ENCODE measurements around the gene MARCHF3.
"Not testable (repeated sequence)": the region's sequence is repeated elsewhere in the genome, so short reads cannot be mapped to it uniquely, and the experiment has no call there.

Gene MARCHF3

DNA sequence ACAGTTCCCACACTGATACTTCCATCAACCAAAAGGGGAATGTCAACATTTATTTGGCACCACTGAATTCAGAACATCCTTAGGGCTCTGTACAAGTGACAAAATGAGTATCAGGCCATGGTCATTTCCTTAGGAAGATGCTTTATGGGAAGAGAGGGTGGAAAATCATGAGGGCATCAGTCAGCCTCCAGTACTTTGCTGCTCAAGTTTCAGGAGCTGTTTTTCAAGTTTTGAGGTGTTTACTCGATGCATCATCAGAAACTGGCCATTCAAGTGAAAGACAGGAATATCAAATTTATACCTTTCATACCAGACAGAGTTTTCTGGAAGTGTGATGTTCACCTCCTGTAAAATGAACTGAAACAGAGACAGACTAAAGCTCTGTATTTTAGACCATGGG lies 21.2 kb upstream of the MARCHF3 start:
- no peak for DNase-seq (ENCODE audit: low spot score)

DNA sequence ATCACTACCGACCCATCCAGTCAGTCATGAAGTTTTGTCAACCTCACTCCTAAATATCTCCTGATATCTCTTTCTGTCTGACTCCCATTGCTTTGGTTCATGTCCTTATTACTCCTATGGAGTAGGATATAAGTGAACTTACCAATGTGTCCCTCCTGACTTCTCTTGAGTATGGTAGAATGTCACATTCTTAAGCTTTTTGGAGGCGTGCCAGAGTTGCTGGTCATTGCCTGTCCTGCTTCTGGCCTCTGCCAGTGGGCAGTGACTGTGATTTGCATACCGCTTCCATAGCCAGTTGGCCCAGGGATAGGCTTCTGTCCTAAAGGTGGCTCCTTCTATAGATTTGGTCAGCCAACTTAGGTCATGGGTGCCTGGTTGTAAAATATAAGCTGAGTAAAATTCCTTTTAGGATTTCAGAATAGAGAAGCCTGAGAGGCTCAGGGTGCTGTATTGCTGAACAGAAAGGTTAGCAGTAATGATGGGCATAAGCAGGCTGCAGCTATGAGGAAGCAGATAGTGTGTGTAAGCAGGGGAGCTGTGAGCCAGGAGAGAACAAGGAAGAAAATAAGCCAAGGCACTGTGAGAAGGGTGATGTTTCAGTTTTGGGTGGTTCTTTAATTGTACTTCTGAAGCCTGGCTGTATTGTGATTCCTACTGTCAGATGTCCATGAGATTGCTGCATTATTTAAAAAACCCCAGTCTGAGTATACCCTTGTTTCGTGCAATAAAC lies 16.1 kb upstream of the MARCHF3 start:
- no peak for DNase-seq (ENCODE audit: low spot score)

DNA sequence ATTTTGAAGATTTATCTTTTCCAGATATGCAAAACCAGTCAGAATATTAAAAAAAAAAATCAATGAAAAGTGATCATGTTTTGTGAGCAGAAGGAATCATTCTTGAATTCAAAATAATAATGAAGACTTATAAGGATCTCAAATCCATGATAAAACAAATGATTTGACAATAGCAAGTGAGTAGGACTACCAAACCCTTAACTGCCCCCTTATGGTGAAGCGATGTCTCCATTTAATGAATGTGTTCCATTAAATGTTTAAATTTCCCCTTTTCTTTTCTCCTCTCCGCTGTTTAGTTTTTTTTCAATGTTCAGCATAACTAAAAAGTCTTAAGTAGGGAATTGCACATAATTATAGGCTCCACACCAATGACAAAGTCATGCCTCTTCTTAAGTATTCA lies 12.2 kb upstream of the MARCHF3 start:
- no peak for DNase-seq (ENCODE audit: low spot score)

DNA sequence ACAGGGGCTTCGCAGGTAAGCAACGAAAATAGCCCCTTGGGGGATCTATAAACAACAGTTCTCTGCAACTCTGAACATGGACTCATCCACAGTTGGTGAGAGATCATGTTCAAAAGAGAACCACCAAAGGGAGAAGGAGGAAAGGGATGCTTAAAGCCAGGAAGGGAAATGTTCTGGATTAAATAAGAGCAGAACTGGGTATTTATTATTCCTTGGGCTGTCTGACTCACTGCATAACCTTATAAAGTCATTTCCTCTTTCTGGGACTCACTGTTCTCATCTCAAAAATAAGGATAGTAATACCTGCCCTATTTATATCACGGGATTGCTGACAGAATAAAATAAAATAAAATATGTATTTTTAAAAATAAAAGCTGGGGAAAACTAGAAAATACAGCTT lies 11.2 kb upstream of the MARCHF3 start:
- DNase-seq (ENCODE audit: low spot score), result no peak

DNA sequence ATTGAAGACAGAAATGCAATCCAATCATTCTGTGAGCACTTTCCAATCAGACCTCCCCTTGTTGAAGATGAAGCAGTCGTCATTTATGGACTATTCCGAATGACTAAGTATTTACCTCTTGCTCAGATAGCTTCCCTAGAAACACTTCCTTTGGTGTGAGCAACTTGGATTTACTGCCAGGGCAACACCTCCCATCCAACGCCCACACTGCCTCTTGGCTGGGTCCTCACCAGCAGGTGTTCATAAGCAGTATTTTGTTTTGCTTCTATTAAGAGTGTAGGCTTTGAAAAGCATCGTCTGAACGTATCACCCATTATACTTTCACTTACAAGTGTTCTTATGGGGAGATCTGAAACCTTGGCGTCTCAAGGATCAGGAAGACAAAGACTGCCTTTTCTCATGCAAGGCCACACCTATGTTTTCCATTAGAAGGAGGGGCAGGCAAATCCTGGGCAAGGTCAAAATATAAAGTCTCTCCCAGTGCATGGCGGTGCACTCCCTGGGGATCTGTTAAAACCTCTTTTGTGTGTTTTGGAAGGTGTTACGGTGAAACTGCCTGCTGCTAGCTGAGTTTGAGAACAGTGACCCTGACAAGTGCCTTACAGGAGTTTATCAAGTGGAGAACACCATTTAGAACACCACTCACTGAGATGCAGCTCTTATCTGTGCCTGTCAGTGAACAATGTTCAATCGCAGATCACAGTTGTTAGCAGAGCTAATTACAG lies 10.6 kb upstream of the MARCHF3 start:
- DNase-seq (ENCODE audit: low spot score), result no peak

DNA sequence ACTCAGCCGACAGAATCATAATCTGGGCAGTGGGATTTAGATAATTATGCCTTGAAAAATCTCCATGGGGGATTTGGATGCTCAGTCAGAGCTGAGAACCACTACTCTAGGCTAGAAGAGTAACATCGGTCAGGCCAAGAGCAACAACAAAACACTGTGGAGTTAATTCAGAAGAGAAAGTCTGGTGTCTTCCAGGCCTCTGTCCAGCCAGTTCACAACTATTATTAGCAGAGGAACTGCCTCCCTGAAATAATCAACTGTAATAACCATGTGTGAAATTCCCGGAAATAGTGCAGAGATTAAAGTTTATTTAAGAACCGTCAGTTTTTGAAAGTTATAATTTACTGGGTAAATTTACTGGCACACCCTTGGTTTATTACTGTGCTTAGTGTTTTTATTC lies 8.2 kb upstream of the MARCHF3 start:
- DNase-seq (ENCODE audit: low spot score), result no peak

DNA sequence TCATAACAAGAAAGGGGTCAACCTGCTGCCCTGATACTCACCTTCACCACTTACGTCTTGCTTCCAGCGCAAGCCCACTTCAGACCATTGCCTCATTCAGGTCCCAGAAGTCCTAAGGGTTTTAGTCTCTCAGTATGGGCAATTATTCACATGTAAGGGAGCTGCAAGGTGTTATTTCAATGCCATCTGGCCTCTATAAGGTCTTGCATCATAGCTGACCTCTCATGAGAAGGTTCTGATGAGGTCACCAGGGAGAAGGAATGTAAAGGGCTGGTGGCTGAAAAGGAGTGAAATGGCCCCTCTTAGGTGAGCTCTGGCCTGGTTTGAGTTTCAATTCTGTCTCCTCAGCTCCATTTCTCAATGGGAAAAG lies 1.5 kb upstream of the MARCHF3 start:
- no peak for DNase-seq (ENCODE audit: low spot score)

DNA sequence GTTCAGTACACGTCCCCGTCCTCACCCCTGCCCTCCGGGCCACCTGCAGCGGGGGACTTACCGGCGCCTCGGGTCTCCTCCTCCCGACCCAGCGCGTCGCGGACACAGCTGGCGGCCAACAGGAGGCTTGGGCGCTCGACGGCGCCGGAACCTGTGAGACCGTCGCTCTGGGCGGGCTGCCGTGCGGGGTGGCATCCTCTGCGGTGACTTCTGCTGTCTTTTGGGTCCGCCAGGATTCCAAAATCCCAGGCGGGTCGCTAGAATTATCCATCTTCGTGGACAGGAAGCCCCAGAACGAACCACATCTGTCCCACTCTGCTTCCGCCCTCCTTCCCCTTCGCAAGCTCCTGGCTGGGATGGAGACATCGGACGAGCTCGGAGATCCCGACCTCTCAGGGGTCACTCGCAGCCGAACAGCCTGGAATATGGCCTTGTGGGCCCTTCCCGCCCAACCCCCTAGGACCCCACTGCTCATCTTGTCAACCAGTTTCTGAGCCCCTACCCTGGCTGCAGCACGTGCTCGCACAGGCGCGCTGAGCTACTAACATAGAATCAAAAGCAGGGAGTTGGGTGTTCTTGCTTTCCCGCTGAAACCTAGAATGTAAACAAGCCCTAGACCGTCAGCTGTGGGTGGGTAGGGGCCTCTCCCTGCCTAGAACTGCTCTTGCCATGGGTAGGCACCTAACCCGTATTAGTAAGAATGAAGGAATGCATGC lies 947 bp upstream of the MARCHF3 start:
- no peak for DNase-seq (ENCODE audit: low spot score)

DNA sequence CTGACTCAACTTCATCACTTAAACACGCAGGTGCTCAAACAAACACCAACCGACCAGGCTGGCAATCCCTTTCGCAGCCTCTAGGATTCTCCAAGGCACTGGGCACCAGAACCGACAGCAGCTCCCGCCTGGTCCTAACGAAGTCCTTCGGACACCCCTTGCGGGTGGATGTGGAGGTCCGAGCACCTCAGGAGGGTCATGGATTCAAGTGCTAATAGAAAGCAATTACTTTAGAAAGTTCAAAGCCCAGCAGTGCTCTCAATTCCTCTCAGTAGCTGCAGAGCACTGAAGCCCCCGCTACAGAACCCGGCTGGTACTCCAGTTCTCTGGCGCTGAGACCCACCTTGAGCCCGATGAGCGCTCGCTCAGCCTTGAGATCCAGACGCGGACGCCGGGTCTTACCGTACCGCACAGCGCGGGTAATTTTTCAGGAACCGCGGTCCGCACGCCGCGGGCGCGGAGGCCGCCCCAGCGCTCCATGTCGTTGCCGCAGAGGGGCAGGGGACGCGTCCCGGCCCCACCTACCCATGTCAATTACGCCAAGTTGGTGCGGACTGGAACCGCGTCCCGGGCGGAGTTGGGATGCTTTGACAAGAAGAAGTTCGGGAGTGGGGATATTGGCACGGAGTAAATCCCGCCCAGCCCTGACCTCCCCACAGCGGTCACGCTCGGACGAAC lies 638 bp downstream of the MARCHF3 start:
- peak; percentile 71 for DNase-seq (ENCODE audit: low spot score)

DNA sequence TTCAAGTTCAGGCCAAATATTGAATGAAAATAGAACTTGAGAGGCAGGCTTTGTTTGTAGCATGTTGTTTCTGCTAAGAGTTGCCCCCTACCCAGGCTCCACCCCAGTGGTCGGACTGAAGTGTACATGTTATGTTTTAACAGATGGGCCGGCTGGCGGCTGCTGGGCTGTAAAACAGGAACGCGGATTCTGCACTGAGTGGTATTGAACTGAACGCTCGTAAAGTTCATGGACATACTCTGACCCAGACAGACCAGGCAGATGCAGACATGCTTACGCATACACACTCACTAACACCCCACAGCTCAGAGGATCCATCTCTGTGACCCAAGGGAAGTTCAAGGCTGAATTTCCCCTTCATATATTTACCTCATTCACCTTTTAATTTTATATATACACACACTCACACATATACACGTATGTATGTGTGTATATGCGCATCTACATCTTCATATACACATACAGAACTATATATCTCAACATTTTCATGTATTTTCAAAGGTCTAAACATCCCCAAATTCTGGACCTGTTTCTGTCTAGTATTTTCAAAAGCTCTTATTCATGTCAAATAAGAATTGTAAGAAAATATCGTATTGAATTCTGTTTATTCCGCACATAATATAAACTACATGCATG lies 1.4 kb downstream of the MARCHF3 start:
- no peak for DNase-seq (ENCODE audit: low spot score)

DNA sequence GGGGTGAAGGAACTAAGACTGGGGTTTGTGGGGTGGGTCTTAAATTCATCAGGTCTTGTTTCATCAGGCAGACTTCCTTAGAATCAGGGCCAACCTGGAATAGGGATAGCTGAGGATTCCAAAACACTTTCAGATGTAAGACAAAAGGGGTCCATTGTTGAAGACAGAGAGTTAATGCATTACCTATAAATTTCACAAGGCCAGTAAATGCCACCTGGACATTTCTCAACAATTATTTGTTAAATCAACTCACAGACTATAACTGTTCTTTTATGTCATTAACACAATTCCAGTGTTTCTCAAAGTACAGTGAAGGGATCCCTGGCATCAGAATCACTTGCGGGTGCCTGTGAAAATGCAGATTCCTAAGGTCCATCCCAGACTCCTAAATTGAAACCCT lies 2.8 kb downstream of the MARCHF3 start:
- DNase-seq (ENCODE audit: low spot score), result no peak

DNA sequence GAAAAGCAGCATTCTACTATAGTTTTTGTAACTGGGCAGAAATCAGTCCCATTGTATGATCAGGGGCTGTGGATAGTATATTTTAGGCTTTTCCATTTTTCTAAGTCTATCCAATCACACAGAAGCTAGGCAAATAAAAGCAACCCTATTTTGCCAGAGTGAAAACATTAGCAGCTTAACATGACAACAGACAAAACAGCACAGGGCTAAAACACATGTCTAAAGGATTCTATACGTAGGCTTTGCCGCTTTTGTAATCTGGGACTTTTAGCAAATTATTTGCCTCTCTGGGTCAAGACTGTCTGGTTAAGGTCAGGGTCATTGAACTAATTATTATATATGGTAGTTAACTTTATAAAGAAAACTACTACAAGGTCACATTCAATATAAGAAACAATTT lies 4.2 kb downstream of the MARCHF3 start:
- no peak for DNase-seq (ENCODE audit: low spot score)

DNA sequence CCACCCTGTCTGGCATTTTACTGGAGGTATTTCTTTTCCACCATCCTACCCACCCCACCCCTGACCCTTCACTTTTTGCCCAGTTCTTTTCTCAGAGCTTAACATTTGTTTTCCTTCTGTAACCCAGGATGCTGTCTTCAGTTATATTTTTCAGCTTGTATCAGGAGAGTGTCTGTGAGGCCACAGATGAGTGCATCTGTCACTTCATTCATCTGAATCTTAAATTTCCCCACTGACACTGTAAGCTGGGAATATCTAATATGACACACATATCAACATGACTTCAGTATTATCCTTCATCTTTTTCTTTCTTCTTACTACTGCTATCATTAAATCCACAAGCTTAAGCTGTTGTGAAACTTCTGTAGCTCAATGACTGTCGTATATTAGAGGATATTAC lies 4.9 kb downstream of the MARCHF3 start:
- DNase-seq (ENCODE audit: low spot score), result no peak

DNA sequence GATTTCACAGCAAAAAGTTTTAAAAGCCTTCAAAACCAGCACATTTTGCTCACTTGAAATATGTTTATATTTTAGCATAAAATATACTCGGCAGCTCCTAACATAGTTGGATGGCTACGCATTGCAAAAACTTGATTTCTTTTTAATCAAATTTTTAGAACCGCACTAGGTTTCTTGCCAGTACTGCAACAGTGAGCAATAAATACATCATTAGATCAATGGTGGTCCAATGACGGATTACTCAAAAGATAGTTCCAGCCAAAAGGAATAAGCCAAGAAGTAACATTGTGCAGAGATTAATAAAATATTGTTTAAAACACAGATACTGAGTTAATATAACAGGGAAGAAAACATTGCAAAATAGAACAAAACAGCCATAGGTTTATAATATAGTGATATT lies 5.5 kb downstream of the MARCHF3 start:
- no peak for DNase-seq (ENCODE audit: low spot score)

DNA sequence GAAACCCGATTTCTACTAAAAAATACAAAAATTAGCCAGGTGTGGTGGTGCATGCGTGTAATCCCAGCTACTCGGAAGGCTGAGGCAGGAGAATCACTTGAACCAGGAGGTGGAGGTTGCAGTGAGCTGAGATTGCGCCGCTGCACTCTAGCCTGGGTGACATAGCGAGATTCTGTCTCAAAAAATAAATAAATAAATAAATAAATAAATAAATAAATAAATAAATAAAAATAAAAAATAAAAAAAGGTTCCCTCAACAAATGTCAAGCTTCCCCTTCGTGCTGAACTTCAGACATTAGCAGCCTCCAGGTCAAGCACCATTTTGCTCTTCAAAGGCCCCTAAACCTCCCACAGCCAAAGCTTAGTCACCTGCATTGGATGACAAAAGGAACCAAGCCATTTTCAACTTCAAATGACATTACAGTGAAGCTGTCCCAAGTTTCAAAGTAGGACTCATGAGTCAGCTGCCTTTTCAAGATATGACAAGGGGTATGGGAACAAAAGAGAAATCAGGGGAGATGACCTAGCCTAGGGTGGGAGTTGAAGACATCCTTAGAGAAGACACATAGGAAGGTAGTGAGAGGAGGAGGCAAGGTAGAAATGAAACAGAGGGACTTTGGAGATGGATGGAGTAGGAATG lies 6.7 kb downstream of the MARCHF3 start:
- not testable (repeated sequence) for DNase-seq (ENCODE audit: low spot score)

DNA sequence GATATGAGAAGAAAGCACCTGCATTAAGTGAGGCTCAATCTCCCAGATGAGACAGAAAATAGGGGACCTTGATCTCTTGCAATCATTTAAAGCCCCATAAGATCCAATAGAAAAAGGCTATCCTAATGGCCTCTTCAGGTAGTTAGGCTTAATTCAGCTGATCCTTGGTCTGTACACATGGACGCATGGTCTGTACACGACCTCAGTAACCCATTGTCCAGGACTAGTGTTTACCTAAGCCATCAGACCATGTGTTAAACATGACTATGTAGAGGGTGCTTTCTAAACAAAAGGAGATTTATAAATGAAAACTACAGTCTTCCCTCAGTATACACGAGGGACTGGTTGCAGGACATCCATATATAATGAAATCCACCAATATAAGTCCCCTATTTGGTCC lies 7.5 kb downstream of the MARCHF3 start:
- DNase-seq (ENCODE audit: low spot score), result no peak

DNA sequence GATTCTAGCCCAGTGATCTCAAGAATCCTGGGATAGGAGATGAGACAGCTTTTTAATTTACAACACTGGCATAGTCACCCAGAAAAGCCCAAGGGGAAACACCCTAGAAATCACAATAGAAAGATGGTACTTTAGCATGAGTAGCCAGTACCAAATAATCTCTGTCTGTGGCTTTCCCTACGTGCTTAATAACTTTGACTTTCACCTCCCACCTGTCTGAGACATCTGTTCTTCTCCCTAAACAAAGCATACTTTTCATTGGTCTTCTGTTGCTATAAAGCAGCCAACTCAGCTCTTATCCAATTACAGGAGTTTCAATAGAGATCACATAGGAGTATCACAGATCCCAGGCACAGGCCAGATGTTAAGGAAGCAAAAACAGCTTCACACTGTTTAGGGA lies 10.4 kb downstream of the MARCHF3 start:
- no peak for DNase-seq (ENCODE audit: low spot score)

DNA sequence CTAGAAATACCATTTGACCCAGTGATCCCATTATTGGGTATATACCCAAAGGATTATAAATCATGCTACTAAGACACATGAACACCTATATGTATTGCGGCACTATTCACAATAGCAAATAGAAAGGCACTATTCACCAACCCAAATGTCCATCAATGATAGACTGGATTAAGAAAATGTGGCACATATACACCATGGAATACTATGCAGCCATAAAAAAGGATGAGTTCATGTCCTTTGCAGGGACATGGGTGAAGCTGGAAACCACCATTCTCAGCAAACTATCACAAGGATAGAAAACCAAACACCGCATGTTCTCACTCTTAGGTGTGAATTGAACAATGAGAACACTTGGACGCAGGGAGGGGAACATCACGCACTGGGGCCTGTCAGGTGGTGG lies 13.6 kb downstream of the MARCHF3 start:
- DNase-seq (ENCODE audit: low spot score), result not testable (repeated sequence)

DNA sequence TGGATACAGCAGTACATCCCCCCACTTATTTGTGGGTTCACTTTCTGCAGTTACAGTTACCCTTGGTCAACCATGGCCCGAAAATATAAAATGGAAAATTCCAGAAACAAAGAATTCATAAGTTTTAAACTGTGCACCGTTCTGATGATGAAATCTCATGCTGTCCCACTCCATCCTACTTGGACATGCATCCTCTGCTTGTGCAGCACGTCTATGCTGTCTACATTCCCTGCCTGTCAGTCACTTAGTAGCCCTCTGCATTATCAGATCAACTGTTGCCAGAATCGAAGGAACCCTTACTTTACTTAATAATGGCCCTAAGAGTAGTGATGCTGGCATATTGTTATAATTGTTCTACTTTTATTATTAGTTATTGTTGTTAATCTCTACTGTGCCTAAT lies 14.6 kb downstream of the MARCHF3 start:
- DNase-seq (ENCODE audit: low spot score), result no peak

DNA sequence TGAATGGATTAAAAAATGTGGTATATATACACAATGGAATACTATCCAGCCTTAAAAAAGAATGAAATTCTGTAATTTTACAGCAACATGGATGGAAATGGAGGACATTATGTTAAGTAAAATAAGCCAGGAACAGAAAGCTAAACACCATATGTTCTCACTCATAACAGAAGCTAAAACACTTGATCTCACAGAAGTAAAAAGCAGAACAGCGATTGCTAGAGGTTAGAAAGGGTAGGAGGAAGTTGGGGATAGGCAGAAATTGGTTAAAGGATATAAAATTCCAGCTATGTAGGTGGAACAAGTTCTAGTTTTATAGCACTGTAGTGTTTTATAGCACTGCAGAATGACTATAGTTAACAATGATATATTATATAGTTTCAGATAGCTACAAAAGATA lies 15.8 kb downstream of the MARCHF3 start:
- no peak for DNase-seq (ENCODE audit: low spot score)

DNA sequence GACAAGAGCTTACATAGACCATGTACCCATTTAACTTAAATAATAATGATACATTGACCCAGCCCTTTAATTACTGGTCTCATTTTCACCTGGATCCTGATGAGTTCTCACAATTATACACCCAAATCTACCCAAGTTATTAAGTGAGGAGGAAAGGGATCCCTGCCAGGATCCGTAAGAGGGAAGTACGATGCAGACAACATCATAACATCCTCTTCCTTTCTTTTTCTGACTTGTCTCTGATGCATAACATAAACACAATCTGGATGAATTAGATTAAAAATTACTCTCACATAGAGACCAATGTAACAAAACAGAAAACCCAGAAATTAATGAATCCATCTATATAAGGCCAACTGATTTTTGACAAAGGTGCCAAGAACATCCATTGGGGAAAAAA lies 17.0 kb downstream of the MARCHF3 start:
- DNase-seq (ENCODE audit: low spot score), result no peak

DNA sequence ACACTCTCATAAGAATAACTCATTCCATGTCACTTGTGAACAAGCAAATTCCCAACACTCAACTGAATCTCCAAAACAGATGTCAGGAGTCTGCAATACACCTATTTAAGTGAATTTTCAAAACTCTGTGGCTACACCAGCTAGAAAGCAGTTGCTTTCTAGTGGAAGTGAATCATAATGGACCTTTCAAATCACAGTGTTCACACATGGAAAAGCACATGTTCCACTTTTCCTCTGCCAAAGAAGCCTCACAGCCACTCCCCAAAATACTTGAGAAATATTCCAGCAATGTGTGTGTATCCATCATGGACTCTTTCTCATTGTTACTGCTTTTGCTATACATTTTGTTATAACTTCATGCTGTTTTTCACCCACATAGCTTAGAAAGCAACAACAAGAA lies 17.4 kb downstream of the MARCHF3 start:
- peak; percentile 33 for DNase-seq (ENCODE audit: low spot score)

All from AG08396 (cell line).